Measurements from ENCODE around the gene IKZF3. TPM values are rescaled to one million over a fixed set of nuclear protein-coding genes. Genes with fewer than 3 reads are reported as not detected.

Gene IKZF3
- total RNA-seq, 1 experiment from 2014 or later, result 0.22 TPM

GRCh38 chr17:39871801-39872200 lies 7.7 kb upstream of the IKZF3 start:
- H2BK12ac ChIP-seq (ENCODE audit: insufficient read length, low read depth, low read length), result no peak overlapping the region
- no peak overlapping the region for H2BK5ac ChIP-seq (ENCODE audit: insufficient read length, low read length)
- no peak overlapping the region for H3K56ac ChIP-seq (ENCODE audit: insufficient read length, low read depth, low read length)
- Mint-ChIP-seq H3K4me1 (no peaks in the 10 kb centered on the region), H3K9me3 (peaks cover 0 to 3% of the 10 kb centered on the region in 2 experiments; a peak in 1 of 5 replicates), H3K4me3 (no peak overlapping the region), H3K27ac (no peak overlapping the region), H3K27me3 (ENCODE audit: low read depth) (peaks cover 24% of the 10 kb centered on the region), H3K36me3 (ENCODE audit: insufficient read depth in 1 of 3, low read depth in 3 of 3) (no peaks in the 10 kb centered on the region; a peak in 1 of 7 replicates)
- H4K91ac ChIP-seq (ENCODE audit: insufficient read length, low read depth, low read length), result no peak overlapping the region
- WGBS (ENCODE audit: extremely low coverage, insufficient read length, low lambda C conversion rate), result 100% methylated on average over 1 of the region's 2 CpGs
- H3K79me1 ChIP-seq (ENCODE audit: insufficient read depth, low read depth, low read length, poor library complexity, severe bottlenecking), result no peaks in the 10 kb centered on the region
- H3K9ac ChIP-seq (ENCODE audit: extremely low read depth, insufficient read length, low read length), result no peak overlapping the region
- H3K9me3 ChIP-seq (ENCODE audit: control insufficient read depth, low read depth, low read length), result no peaks in the 10 kb centered on the region
- no peak overlapping the region for H3T11ph ChIP-seq (ENCODE audit: low read length)
- no peak overlapping the region for H3K23ac ChIP-seq (ENCODE audit: insufficient read length, low read depth, low read length)
- no peak overlapping the region for H3K27ac ChIP-seq (ENCODE audit: insufficient read length, low read depth, low read length)
- H2BK20ac ChIP-seq (ENCODE audit: low read depth, low read length, poor library complexity, severe bottlenecking), result no peak overlapping the region
- no peaks in the 10 kb centered on the region for H3K79me2 ChIP-seq (ENCODE audit: insufficient read depth, low read length)
- no peak for DNase-seq
- no peak overlapping the region for H3K18ac ChIP-seq (ENCODE audit: insufficient read length, low read depth, low read length)
- H2BK120ac ChIP-seq (ENCODE audit: low read depth, low read length, poor library complexity, severe bottlenecking), result no peak overlapping the region
- no peaks in the 10 kb centered on the region for H4K20me1 ChIP-seq (ENCODE audit: control insufficient read depth, insufficient read depth, insufficient read length)
- no peak overlapping the region for H2AFZ ChIP-seq (ENCODE audit: low read length)
- H3K4me1 ChIP-seq (ENCODE audit: insufficient read depth, low read length), result no peaks in the 10 kb centered on the region
- no peak overlapping the region for H4K5ac ChIP-seq (ENCODE audit: insufficient read length, low read depth, low read length)
- H3K14ac ChIP-seq (ENCODE audit: insufficient read depth, low read length), result no peak overlapping the region
- no peaks in the 10 kb centered on the region for H3K27me3 ChIP-seq (ENCODE audit: insufficient read depth, low read length)
- H4K8ac ChIP-seq (replicated peaks; ENCODE audit: insufficient read length, low read depth, low read length), result no peak overlapping the region
- no peak for TF ChIP-seq CTCF (conservative IDR thresholded peaks at IDR 0.05)
- H3K23me2 ChIP-seq (ENCODE audit: insufficient read length, low read depth, low read length, poor library complexity, severe bottlenecking), result no peaks in the 10 kb centered on the region
- H3K4ac ChIP-seq (ENCODE audit: low read depth, low read length), result no peak overlapping the region
- H2BK15ac ChIP-seq (ENCODE audit: low read depth, low read length), result no peak overlapping the region
- H3K4me2 ChIP-seq (ENCODE audit: insufficient read depth, insufficient read length, low read length), result no peak overlapping the region
- no peak overlapping the region for H2AK5ac ChIP-seq (ENCODE audit: insufficient read length, low read length)

All from H9 (cell line).